Amygdala (tissue), 56 donors: ENCODE data around the gene RALB.
"Not testable (repeated sequence)": the region's sequence is repeated elsewhere in the genome, so short reads cannot be mapped to it uniquely, and the experiment has no call there.

ENCODE experiments used
- DNase-seq, 56 donors: peaks; one replicate each; lab custom pipeline; 2025; lab: John Stamatoyannopoulos, UW

RALB gene

GRCh38 chr2:120224256-120224655, 28.4 kb upstream of the RALB start:
- no peak for DNase-seq

GRCh38 chr2:120224735-120225548, 27.7 kb upstream of the RALB start:
- DNase-seq, result no peak

GRCh38 chr2:120225549-120226065, 27.0 kb upstream of the RALB start:
- DNase-seq, result no peak

- no peak for DNase-seq
Observed at GRCh38 chr2:120226316-120226715, 26.3 kb upstream of the RALB start.

- no peak for DNase-seq
Observed at GRCh38 chr2:120227111-120227991, 25.3 kb upstream of the RALB start.

GRCh38 chr2:120228503-120228902, 24.1 kb upstream of the RALB start:
- no peak for DNase-seq

- no peak for DNase-seq
Observed at GRCh38 chr2:120229341-120229740, 23.3 kb upstream of the RALB start.

GRCh38 chr2:120230515-120231471, 21.9 kb upstream of the RALB start:
- no peak for DNase-seq

- no peak for DNase-seq
Observed at GRCh38 chr2:120231564-120231973, 21.1 kb upstream of the RALB start.

- peak in 1 of 56 donors; percentile 3 for DNase-seq
Observed at GRCh38 chr2:120231974-120232635, 20.5 kb upstream of the RALB start.

GRCh38 chr2:120233292-120233691, 19.4 kb upstream of the RALB start:
- DNase-seq, result no peak

GRCh38 chr2:120235158-120235557, 17.5 kb upstream of the RALB start:
- DNase-seq, result not testable (repeated sequence)

GRCh38 chr2:120235681-120236080, 17.0 kb upstream of the RALB start:
- no peak for DNase-seq

GRCh38 chr2:120236316-120236715, 16.3 kb upstream of the RALB start:
- DNase-seq, result no peak

GRCh38 chr2:120236791-120237190, 15.9 kb upstream of the RALB start:
- DNase-seq, result no peak

- DNase-seq, result no peak
Observed at GRCh38 chr2:120237491-120237902, 15.2 kb upstream of the RALB start.

- DNase-seq, result no peak
Observed at GRCh38 chr2:120238728-120239487, 13.7 kb upstream of the RALB start.

GRCh38 chr2:120239488-120240287, 13.0 kb upstream of the RALB start:
- no peak for DNase-seq
